ENCODE results near the gene UCHL3.

UCHL3 gene

DNA sequence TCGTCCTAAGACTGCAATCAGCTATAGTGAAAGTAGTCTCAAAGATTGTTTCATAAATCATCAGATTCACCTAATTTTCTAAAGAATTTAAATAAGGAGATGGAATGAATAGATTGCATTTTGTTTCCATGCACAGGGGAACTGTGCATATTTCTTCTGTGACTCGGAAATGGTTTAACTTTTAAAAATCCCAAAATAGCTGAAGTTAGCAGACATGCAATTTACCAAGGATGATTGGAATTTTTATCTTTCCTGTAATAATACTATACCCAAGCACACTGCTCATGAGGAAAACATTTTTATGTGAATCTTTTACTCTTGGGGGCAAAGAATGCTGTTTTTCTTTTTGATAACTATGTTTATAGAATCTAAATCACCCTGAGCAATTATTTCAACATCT is 71.6 kb downstream of the UCHL3 start:
- no peak for TF ChIP-seq CTCF (IDR thresholded peaks at IDR 0.05; ENCODE audit: low read depth, low read length)
- DNase-seq (ENCODE audit: extremely low read depth, low read depth) = no peak

DNA sequence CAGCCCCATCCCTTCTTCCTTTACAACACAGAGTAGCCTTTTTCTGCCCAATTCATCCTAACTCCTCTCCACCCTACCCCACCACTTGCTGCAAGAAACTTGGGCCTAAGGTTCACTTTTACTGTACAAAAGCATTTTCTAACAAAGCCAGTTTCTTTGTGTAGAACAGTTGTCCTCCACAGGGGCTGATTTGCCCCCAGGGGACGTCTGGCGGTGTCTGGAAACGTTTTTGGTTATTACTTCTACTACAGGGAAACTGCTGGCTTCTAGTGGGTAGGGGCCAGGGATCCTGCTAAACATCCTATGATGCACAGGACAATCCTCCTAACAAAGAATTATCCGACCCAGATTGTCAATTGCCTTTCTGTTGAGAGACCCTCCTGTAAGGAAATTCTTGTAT is 79.2 kb downstream of the UCHL3 start:
- no peak for TF ChIP-seq CTCF (IDR thresholded peaks at IDR 0.05; ENCODE audit: low read depth, low read length)
- DNase-seq (ENCODE audit: extremely low read depth, low read depth) = no peak

GRCh38 chr13:75633285-75633684 is 83.7 kb downstream of the UCHL3 start:
- DNase-seq (ENCODE audit: extremely low read depth, low read depth) = no peak

GRCh38 chr13:75635101-75635827 is 85.7 kb downstream of the UCHL3 start:
- TF ChIP-seq CTCF (IDR thresholded peaks at IDR 0.05; ENCODE audit: low read depth, low read length) = no peak
- DNase-seq (ENCODE audit: extremely low read depth, low read depth) = no peak

More at GRCh38 chr13:75633285-75633684, 83.7 kb downstream of the UCHL3 start:
- no peak for TF ChIP-seq CTCF (IDR thresholded peaks at IDR 0.05; ENCODE audit: low read depth, low read length)

DNA sequence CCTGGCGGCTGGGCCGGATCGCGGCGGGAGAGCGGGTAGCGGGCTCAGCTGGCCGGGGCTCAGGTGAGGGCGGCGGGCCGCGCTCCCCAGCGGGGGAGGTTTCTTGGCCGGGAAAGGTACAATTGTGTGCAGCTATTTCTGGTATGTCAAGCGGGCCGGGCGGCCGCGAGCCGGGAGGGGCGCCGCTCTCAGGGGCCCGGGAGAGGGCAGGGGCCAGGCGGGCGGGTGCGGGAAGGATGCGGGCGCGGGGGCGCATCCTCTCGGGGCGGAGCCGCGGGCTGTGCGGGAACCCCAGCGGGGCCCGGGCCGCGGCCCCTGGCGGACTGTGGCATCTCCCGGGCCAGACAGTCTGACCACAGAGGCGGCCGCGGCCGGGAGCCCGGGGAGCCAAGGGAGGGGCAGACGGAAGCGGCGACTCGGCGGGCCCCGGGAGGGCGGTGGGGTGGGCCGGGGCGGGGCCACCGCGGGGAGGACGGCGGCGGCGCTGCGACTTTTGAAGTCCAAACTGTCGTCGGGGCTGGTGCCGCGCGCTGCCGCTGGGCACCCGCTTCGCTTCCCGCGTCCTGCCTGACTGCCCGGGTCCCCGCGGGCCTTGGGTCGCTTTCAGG is 86.3 kb downstream of the UCHL3 start, which contains the start of gene LMO7:
Gene LMO7, plus strand, starts transcription at position 503 of the 608 bp plus-strand sequence. CDS start 328 bp downstream, outside the sequence.
- no peak for DNase-seq (ENCODE audit: extremely low read depth, low read depth)
- no peak for TF ChIP-seq CTCF (IDR thresholded peaks at IDR 0.05; ENCODE audit: low read depth, low read length)

GRCh38 chr13:75636436-75637180 is 87.0 kb downstream of the UCHL3 start:
- no peak for DNase-seq (ENCODE audit: extremely low read depth, low read depth)
- no peak for TF ChIP-seq CTCF (IDR thresholded peaks at IDR 0.05; ENCODE audit: low read depth, low read length)

Data from AG09319 (cell line).